GM21526 (cell line): Measurements from ENCODE around the gene AHNAK2.
"Not testable (repeated sequence)": the region's sequence is repeated elsewhere in the genome, so short reads cannot be mapped to it uniquely, and the experiment has no call there.

Experiments
- ATAC-seq: cut with Tn5 transposase; IDR thresholded peaks from one replicate; pipeline ENCODE4 v1.9.1; 2021; ENCODE audit warnings: moderate library complexity; ENCODE audit not compliant: unreplicated experiment, low FRiP score

Gene AHNAK2

DNA sequence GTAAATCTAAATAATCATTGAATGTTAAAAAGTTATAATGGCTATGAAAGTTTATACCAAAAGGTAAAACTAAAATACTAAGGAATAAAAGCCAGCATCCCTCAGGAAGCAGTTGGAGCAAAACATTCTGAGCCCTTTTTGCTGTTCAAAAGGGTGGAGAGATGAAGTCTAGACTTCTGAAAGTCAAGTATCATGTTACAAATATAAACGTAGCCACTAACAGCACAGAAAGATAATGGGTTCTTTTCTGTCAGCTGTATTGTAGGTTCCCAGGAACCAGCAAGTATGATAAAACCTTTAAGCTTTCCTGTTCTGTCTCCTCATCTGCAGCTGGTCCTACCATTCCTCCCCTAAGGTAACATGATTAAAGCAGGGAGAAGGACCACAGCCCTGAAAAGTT, 69.9 kb downstream of the AHNAK2 start:
- no peak for ATAC-seq

DNA sequence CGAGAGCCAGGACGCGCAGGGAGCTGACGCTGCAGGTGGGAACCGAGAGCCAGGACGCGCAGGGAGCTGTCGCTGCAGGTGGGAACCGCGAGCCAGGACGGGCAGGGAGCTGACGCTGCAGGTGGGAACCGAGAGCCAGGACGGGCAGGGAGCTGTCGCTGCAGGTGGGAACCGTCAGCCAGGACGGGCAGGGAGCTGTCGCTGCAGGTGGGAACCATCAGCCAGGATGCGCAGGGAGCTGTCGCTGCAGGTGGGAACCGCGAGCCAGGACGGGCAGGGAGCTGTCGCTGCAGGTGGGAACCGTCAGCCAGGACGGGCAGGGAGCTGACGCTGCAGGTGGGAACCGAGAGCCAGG, 72.6 kb downstream of the AHNAK2 start:
- ATAC-seq = not testable (repeated sequence)

DNA sequence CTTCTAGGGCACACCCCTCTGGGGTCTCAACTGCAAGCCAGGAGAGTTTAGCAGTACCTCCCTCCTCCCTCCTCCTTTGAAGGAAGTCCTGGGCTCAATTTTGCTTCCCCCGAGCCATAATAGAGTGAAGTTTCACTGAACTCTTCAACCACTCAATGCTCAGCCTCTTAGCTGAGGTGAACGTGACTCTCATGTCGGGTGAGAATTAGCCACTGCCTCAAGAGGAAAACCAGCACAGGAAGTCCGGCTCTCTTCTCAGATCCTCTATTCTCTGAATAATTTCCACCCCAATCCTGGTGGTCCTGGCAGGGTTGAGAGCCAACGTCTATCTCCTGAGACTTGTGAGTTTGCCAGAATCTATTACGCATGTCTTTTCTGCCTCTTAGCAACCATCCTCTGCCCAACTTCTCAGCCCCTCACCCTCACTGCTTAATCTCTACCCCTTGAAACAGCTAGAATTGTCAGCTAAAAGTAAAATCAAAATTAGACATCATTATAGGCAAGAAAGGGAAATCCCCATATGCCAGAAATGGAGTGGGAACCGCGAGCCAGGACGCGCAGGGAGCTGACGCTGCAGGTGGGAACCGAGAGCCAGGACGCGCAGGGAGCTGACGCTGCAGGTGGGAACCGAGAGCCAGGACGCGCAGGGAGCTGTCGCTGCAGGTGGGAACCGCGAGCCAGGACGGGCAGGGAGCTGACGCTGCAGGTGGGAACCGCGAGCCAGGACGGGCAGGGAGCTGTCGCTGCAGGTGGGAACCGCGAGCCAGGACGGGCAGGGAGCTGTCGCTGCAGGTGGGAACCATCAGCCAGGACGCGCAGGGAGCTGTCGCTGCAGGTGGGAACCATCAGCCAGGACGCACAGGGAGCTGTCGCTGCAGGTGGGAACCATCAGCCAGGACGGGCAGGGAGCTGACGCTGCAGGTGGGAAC, 73.3 kb downstream of the AHNAK2 start:
- ATAC-seq = not testable (repeated sequence)

DNA sequence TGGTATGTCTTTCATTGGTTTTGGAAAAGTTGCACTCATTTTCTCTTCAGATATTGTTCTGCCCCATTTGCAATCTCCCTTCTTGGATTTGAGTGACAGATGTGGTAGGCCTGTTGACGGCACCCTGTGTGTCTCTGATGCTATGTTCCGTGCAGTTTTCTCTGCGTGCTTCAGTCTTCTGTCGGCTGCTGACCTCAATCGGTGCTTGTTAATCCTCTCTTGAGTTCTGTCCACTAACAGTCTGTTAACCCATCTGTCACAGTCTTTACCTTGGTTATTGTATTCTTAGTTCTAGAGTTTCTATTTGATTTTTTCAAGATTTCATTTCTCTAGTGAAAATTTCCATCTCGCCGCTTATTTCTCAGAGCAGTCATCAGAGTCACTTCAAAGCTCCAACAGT, 74.2 kb downstream of the AHNAK2 start:
- no peak for ATAC-seq

DNA sequence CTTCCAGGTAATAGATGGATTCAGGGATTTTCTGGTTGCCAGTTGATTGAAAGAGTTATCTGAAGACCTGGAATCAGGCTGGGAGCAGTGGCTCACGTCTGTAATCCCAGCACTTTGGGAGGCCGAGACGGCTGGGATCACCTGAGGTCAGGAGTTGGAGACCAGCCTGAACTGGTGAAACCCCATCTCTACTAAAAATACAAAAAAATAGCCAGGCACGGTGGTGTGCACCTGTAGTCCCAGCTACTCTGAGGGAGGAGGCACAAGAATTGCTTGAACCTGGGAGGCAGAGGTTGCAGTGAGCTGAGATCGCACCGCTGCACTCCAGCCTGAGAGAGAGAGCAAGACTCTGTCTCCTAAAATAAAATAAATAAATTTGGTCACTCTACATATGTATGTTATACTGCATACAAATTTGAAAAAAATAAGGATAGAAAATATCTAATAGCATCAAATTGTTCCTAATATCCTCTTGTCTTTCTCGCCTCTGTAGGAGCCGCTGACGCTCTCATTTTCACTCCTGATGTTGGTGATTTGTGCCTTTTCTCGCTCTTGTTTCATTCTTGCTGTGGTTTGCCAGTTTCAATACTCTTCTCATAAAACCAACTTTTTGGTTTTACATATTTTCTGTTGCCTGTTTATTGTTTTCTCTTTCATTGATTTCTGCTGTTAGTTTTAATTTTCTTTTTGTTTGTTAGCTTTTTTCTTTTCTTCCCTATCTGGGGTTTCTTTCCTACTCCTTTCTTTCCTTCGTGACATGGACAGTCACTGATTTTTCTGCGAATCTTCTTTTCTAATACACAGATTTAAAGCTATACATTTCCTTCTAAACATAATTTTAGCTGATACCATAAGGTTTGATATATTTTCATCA, 77.3 kb downstream of the AHNAK2 start:
- ATAC-seq = no peak

DNA sequence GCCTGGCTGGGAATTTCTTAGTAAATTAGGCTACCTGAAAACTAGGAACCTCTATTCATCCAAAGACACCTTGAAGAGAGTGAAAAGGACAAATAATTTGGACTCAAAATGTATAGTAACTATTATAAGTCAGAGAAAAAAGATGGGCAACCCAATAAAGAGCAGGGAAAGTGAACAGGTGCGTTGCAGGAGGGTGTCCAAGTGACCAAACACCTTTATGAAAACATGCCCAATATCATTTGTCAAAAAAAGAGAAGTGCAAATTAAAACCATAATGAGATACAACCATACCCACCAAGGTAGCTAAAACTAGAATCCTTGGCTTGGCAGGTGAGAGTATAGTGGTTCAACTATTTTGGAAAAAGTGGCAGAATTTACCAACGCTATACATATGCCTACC, 78.4 kb downstream of the AHNAK2 start:
- no peak for ATAC-seq

DNA sequence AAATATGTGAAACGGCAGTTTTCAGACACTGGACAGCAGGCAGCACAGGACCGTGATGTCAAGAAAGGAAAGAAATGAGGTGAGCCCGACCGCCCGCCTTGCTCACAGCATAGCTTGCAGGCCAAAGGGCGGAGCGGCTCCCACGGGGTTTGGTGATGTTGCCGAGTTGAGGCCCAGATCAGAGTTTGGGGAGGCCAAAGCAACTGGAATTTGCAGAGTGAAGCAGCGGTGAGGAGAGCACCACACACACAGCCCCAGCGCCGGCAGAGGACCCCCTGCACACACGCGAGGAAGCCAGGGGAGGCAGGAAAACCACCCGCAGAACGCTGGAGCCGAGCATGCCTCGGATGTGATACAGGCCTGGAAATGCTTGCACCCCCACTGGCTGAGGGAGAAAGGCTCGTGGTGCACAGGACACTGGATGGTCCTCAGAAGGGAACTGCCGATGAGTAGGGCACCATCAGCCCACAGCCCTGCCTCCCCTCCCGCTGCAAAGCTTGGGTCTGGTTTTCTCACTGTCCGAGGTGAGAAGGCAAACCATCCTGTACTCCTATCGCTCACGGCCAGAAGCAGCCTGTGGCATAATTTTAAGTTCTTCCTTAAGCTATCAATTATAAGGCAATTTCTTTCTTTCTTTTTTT, 79.2 kb downstream of the AHNAK2 start:
- no peak for ATAC-seq

DNA sequence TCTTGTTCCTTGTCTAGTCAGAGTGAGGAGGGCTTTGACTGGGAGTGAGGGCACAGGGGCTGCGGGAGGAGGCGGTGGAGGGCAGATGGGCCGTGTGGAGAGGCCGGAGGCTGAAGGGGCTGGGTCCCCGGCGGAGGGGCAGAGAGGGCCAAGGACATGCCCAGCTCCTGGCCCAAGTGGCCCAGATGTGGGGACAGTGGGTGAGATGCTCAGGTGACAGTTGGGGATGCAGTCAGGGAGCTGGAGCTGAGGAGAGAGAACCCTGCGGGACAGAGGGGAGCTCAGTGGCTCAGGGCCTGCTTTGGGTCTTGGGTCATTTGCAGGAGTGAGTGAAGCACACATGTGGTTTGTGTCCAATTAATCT, 80.0 kb downstream of the AHNAK2 start:
- ATAC-seq = no peak

DNA sequence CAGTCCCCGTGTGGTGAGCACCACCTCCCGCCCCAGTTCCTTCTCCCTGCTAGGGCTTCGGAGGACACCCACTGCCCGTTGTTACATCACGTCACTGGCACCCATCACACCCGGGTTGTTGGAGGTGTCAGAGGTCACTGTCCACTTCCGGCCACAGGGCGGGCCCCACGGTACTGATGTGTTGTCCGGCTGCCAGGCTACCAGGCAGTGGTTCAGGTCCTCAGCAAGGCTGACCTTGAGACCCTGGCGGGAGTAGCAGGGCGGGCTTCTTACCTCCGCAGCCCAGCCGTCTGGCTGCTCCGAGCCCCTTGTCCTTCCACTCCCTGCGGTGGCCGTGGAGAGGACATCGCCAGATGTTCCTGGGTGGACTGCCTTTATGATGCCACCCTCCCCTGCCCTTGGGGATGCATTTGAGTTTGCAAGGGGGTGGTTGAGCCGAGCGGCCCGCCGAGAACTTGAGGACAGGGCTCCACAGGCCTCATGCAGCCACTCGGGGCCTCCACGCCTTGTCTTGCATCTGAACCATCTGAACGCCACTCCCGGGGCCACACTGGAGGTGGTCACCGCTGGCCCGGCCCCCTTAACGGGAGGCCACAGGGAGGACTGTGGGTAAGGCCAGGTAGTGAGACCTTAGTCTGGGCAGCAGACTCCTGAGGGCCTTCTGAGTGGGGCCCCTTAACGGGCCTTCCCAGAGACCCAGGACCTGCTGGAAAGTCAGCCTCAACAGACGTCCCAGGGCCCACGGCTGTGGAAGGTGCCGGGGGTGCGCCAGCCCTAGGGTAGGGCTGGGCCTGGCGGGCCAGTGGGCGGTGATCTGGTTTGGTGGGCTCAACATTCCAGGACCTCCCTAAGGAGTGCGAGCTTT, 80.6 kb downstream of the AHNAK2 start:
- ATAC-seq = no peak

DNA sequence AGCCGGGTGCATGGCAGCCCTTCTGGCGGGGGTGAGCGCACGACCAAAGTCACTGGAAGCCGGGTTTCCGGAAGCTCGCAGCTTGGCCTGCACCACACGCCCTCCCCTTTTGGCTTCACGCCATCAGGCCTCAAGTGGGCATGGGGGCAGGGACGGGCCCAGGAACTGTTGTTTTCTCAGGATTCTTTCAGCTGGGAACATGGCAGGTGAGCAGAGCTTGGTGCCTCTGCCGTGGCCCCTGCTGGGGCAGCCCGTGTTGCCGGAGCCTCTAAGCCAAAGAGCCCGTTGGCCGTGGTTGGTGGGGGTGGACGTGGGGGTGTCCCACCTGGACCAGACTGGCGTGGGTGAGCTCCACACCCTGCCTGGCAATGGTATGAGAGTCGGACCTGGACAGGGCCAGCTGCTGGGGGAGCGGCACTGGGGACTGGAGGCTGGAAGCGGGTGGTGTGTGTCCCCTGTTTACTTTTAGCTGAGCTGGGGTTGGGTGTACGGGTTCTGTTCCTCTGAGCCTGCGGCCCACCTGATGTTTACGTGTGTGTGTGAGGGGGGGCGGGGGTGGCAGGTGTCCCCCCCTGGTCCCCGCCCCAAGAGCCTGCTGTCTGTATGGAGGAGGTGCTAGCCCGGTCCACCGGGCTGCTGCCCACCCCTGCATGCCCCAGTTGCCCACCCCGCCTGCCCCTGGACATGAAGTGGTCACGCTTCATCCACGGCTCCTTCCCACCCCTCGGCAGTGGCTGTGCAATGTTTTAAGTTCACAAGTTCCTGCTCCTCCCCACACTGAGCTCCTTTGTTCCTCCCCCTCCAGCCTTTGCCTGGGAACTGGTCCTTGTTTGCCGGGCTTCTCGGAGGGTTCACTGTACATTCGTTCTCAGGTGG, 82.2 kb downstream of the AHNAK2 start:
- no peak for ATAC-seq

DNA sequence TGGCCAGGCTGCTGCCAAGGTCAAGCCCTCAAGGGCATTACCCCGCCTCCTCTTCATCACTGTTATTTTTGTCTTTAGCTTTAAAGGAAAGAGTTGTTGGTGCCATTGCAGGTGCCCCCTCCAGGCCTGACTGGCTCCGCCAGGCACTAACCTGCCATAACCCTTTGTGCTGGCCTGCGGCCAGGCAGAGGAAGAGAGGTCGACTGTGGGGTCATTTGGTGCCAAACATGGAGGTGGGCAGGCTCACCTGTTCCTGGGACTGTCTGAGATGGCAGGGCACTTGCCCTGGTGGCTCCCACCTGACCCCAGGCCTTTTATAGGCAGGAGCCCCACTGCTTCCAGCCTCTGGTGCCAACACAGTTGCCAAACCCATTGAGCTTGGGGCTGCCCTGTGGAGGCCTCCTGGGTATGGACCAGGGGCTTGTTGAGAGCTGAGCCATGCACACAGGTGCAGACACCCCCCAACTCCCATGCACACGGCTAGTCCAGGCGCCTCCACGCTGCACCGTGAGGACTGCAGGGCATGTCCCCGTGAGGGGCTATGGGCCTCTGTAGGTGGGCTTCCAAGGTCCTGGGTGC, 82.9 kb downstream of the AHNAK2 start:
- no peak for ATAC-seq

DNA sequence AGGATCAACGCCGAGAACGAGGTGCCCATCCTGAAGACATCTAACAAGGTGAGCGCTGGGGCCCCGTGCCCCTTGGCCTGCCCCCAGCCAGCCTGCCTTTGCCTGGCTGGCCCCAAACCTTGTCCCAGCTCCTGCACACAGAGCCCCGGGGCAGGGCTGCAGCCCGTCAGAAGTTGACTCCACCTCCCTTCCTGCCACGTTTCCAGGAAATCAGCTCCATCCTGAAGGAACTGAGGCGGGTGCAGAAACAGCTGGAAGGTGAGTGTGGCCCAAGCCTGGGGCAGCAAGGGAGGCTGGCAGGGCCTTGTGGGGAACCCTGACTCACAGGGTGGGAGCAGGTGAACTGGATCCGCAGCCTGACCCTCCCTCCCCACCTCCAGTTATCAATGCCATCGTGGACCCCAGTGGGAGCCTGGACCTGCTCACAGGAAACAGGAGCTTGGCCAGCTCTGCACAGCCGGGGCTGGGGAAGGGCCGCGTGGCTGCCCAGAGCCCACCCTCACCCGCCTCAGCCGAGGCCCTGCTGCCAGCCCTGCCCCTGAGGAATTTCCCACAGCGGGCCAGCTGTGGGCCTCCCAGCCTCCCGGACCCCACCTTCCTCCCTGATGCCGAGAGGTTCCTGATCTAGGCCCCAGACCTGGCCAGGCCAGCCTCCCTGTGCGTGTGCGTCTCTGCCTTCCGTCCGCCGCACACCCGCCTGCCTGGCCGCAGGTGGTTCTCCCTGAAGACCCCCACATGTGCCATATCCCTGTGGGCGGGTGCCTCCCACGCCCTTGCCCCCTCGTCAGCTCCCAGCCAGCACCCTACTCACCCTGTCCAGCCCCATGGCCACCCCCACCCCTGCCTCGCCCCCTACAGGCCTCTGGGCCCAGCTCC, 83.6 kb downstream of the AHNAK2 start:
- no peak for ATAC-seq

DNA sequence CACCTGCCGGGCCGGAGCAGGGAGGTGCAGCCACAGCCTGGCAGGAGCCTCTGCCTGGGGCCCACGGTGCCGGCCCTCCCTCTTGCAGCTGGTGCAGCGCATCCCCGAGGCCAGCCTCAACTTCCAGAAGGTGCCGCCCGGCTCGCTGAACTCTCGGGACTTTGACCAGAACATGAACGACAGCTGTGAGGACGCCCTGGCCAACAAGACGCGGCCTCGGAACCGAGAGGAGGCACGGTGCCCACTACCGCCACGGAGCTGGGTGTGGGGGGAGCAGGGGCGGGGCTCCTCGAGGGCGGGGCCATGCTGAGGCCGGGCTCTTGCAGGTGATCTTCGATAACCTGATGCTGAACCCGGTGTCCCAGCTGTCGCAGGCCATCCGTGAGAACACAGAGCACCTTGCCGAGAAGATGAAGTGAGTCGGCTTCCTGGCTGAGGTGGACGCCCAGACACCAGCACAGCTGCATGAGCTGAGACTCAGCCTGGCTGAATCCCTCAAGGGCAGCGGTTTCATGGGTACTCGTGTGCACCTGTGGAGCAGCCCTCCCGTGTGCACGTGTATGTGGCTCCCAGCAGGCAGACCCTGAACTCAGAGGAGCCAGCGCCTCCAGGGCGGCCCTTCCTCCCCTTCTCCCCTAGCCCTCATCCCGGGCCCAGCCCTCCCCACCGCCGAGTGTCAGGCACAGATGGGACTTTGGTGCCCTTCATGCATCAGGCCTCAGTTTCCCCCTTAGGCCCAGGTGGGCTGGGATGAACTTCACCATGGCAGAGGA, 84.6 kb downstream of the AHNAK2 start:
- no peak for ATAC-seq

DNA sequence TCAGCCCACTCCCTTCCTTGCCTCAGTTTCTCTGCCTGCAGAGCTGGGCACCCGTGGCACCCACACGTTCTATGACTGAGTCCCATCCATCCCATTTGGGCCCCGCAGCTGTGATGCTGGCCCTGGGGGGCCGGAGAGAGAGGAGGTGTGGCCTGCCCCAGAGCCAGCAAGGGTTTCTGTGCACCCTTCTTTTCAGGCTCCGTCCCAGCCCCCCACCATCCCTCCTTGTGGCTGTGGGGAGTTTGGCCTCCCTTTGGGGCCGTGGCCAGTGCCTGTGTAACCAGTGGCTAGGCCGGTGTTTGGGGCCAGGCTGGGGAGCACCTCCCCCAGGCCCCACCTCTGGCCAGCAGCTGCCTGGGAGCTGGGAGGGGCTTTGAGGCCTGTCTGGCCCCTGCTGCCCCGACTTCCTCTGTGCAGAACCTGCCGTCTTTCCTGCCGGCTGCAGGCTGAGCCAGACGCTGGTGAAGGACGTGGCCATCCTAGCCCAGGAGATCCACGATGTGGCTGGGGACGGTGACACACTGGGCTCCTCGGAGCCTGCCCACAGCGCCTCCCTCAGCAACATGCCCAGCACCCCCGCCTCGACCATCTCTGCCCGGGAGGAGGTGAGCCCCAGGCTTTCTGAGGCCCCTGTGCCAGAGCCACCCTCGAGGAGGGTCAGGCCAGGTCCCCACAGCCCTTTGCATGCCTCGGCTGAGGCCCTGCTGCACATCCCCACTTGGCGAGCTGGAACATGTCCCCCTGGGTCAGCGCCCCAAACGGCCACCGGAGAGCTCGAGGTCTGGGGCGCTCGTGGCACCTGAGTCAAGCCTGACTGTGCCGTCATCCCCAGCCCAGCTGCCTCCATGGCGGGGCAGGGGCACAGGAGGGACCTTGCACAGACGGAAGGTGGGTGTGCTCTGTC, 85.4 kb downstream of the AHNAK2 start:
- ATAC-seq = no peak

DNA sequence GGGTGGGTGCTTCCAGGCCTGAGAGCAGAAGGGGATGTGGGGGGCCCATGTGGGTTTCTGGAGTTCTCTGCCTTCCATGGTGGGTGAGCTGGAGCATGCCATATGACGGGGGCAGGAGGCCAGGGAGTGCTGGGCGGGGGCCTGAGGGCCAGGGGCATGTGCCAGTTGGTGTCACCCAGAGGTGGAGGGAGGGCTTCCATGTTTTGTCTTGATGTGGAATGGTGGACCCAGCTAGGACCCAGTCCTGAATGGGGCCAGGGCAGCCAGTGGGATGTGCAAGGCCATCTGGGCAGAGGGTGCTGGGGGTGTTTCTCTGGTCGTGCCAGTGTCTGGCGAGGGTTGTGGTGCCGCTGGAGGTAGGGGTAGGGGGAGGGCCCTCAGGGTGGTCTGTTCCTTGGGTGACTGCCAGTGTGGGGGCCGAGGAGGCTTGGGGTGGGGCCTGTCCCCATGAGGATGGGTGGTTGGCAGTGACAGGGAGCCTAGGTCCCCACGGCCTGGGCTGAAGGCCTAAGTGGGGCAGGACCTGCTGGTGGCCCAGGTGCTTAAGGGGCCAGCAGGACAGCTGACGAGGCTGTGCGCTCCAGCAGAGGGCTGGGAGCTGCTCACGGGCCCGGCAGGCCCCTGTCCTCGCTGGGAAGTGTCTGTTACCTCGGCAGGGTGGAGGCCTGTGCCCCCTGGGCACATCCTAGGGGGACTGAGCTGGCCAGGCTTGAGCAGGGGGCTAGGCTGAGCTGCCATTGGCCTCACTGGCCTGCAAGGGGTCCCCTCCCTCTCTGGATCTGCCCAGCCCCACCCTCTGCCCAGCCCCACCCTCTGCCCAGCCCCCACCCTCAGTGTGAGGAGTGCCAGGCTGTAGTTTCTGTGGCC, 86.3 kb downstream of the AHNAK2 start:
- ATAC-seq = no peak
